ENCODE measurements around the gene LEP. TPM values are rescaled to one million over a fixed set of nuclear protein-coding genes. Genes with fewer than 3 reads are reported as not detected.
A peak's percentile ranks its signal among the peaks of the same experiment; 100 is the strongest.

LEP gene
- total and polyA plus RNA-seq, 2 of the 8 experiments (the other 6 are each of a cell fraction or from before 2014, with no cell fraction given) = not detected

GRCh38 chr7:128206747-128207500, 34.2 kb upstream of the LEP start:
- Histone ChIP-seq H2AFZ (ENCODE audit: low read length) (no peak overlapping the region), H4K91ac (replicated peaks; ENCODE audit: insufficient read length, low read length) (no peak overlapping the region), H4K20me1 (replicated peaks in 1 of 2; ENCODE audit: control insufficient read depth in 1 of 2, insufficient read depth in 2 of 2, low read length in 2 of 2) (peaks cover 0 to 1% of the 10 kb centered on the region in 2 experiments), H3K9me3 (ENCODE audit: insufficient read depth in 2 of 2, low read depth in 1 of 2, low read length in 1 of 2) (no peaks in the 10 kb centered on the region), H2BK120ac (replicated peaks; ENCODE audit: low read depth, low read length) (no peak overlapping the region), H3K56ac (replicated peaks; ENCODE audit: insufficient read length, low read depth, low read length) (no peak overlapping the region), H3K4ac (replicated peaks; ENCODE audit: insufficient read length, low read depth, low read length) (no peak overlapping the region), H3K36me3 (ENCODE audit: control insufficient read depth in 2 of 4, insufficient read depth in 4 of 4, low read length in 3 of 4) (no peaks in the 10 kb centered on the region), H3K23me2 (ENCODE audit: low read depth, low read length) (no peaks in the 10 kb centered on the region), H3K4me1 (replicated peaks in 1 of 4; ENCODE audit: control insufficient read depth in 3 of 4, insufficient read depth in 4 of 4, low read length in 3 of 4) (peaks cover 3 to 14% (median 7%) of the 10 kb centered on the region in 4 experiments), H2BK20ac (ENCODE audit: low read length) (no peak overlapping the region), H3K4me2 (ENCODE audit: insufficient read depth in 1 of 2, low read depth in 2 of 2, low read length in 2 of 2) (no peak overlapping the region), H4K5ac (ENCODE audit: insufficient read length, low read depth, low read length) (no peak overlapping the region), H3K79me1 (ENCODE audit: low read depth, low read length) (no peaks in the 10 kb centered on the region), H3K23ac (ENCODE audit: insufficient read length) (no peak overlapping the region), H2BK12ac (ENCODE audit: low read depth, low read length) (no peak overlapping the region), H3K18ac (ENCODE audit: extremely low read depth, low read length) (no peak overlapping the region; the same call in 1 of the 2 replicates), H3K27ac (ENCODE audit: low read depth, low read length) (no peak overlapping the region), H3K79me2 (ENCODE audit: control insufficient read depth in 1 of 2, insufficient read depth in 2 of 2, low read length in 2 of 2) (no peaks in the 10 kb centered on the region), H3K9ac (replicated peaks in 1 of 4; ENCODE audit: extremely low read depth in 1 of 4, low read depth in 3 of 4, low read length in 3 of 4) (no peak overlapping the region), H2BK15ac (ENCODE audit: low read length) (no peak overlapping the region), H2BK5ac (ENCODE audit: low read depth, low read length) (no peak overlapping the region), H3K27me3 (replicated peaks in 1 of 4; ENCODE audit: control insufficient read depth in 3 of 4, extremely low read depth in 1 of 4, insufficient read depth in 3 of 4, low read length in 3 of 4) (peaks cover 8 to 29% (median 24%) of the 10 kb centered on the region in 4 experiments), H4K8ac (ENCODE audit: extremely low read depth, insufficient read depth, low read length) (peak overlapping the region; percentile 4; the same call in 1 of the 2 replicates), H2AK5ac (ENCODE audit: low read depth, low read length) (no peak overlapping the region), H3K4me3 (ENCODE audit: extremely low read depth in 1 of 4, insufficient read depth in 2 of 4, low read depth in 3 of 4, low read length in 4 of 4) (no peak overlapping the region), H3K14ac (ENCODE audit: insufficient read length) (no peak overlapping the region)
- WGBS, 2 experiments (ENCODE audit: extremely low coverage in 1 of 2, insufficient coverage in 1 of 2, insufficient read length in 1 of 2, insufficient replicate concordance in 2 of 2, low coverage in 1 of 2, low lambda C conversion rate in 2 of 2, missing lambda C conversion rate in 1 of 2) = 91% methylated on average over 9 of the region's 9 CpGs; no CpG with 5 or more reads in 1 of the 2 experiments
- ChIA-PET CTCF (ENCODE audit: partially characterized antibody) (interaction anchor here (0.8 to 18.6 kb wide), 32 partner anchors 8 to 496 kb away, joined by 3 to 347 read pairs (median 36); no protein-coding TSS in a partner anchor), POLR2A (ENCODE audit: partially characterized antibody) (interaction anchor here (1.3 kb wide), 1 partner anchor 71 kb away, joined by 4 read pairs; no protein-coding TSS in a partner anchor)
- DNase-seq (ENCODE audit: low read depth in 1 of 2, low spot score in 2 of 2) (no peak), FAIRE-seq (no peak)
- TF ChIP-seq SIN3A (conservative IDR thresholded peaks at IDR 0.05 in 1 of 2, IDR thresholded peaks at IDR 0.05 in 1 of 2; ENCODE audit: low read depth in 1 of 2, low read length in 2 of 2) (no peak), SIX5 (IDR thresholded peaks at IDR 0.05; ENCODE audit: low read depth, low read length) (no peak), RFX5 (IDR thresholded peaks at IDR 0.05; ENCODE audit: borderline replicate concordance, low read depth, low read length) (no peak), YY1 (IDR thresholded peaks at IDR 0.05; ENCODE audit: low read depth, low read length) (no peak), BACH1 (IDR thresholded peaks at IDR 0.05; ENCODE audit: low read length) (no peak)
